Measurements from ENCODE around the gene RGSL1.

GRCh38 chr1:182595641-182596240 is 145.8 kb downstream of the RGSL1 start:
- TF ChIP-seq, protein P1, sequence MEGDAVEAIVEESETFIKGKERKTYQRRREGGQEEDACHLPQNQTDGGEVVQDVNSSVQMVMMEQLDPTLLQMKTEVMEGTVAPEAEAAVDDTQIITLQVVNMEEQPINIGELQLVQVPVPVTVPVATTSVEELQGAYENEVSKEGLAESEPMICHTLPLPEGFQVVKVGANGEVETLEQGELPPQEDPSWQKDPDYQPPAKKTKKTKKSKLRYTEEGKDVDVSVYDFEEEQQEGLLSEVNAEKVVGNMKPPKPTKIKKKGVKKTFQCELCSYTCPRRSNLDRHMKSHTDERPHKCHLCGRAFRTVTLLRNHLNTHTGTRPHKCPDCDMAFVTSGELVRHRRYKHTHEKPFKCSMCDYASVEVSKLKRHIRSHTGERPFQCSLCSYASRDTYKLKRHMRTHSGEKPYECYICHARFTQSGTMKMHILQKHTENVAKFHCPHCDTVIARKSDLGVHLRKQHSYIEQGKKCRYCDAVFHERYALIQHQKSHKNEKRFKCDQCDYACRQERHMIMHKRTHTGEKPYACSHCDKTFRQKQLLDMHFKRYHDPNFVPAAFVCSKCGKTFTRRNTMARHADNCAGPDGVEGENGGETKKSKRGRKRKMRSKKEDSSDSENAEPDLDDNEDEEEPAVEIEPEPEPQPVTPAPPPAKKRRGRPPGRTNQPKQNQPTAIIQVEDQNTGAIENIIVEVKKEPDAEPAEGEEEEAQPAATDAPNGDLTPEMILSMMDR (IDR thresholded peaks at IDR 0.05; ENCODE audit: low read depth, low read length, poor library complexity, severe bottlenecking): peak; percentile 91
- no peak for TF ChIP-seq EZH2phosphoT487 (IDR thresholded peaks at IDR 0.05; ENCODE audit: borderline replicate concordance, low read length)
